PFSK-1 (cell line): ENCODE data around the gene UCK1.

Experiments
- POLR2AphosphoS5 ChIP-seq: IDR thresholded peaks from 2 replicates; pipeline ENCODE4 v1.6.1; 2012; ENCODE audit warnings: low read depth, mild to moderate bottlenecking, control low read depth, low read length, moderate library complexity
- REST ChIP-seq, 2 experiments: IDR thresholded peaks; 2 replicates each; pipeline versions ENCODE4 v1.6.1 to v1.8.0; 2011 to 2012; ENCODE audit warnings: low read depth in 2 of 2, low read length in 2 of 2, control low read depth in 1 of 2, inconsistent platforms in 1 of 2, mild to moderate bottlenecking in 1 of 2, moderate library complexity in 1 of 2; ENCODE audit not compliant: insufficient read depth in 1 of 2

- TF ChIP-seq POLR2AphosphoS5 (no peak), REST (IDR thresholded peaks at IDR 0.05; ENCODE audit: insufficient read depth in 1 of 2, low read depth in 2 of 2, low read length in 2 of 2) (no peak)
Measured at GRCh38 chr9:131476777-131477345, 54.2 kb downstream of the UCK1 start.
